HG02870 (cell line): ENCODE data around the gene THSD4.

ENCODE experiments used
- ATAC-seq: cut with Tn5 transposase; IDR thresholded peaks from one replicate; pipeline ENCODE4 v1.9.1; 2021; ENCODE audit warnings: mild to moderate bottlenecking, moderate library complexity; ENCODE audit not compliant: unreplicated experiment

Gene THSD4

DNA sequence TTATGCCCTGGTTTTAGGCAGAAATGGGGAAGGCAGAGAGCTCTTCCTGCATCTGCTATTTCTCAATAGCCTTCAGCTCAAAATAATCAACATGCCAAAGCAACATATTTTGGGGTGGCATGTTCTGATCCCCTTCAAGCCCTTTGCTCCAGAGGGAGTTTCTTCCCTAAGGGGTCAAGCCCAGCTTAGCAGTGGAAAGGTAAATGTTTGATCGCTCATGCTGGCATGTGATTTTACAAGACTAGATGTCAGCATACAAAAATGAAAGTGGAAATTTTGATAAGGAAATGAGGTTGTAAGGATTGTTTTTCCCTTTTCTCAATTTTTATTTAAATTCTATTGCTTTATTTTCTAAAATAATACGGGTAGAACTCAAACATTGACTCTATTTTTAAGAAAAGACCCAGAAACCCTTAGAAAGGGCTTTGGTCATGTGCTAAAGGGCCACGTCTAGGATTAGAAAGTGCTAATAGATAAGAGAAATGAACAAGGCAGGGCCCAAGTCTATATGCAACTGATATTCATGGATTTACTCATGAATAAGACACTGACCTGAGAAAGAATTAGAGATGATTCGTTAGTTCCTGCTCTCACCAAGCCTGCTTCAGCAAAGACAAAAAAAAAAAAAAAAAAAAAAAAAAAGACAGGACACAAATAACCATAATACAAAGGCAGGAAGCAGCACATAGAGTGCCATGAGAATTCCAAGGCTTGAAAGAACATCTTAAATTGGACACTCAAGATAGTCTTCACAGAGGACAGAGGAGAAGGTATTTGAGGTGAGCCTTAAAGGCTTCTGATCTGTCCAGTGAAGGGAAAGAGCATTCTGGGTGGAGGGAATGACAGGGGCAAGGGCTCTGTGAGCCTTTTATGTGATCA, 640.1 kb downstream of the THSD4 start:
- ATAC-seq = no peak

- no peak for ATAC-seq
Measured at GRCh38 chr15:71756599-71757352, 641.5 kb downstream of the THSD4 start.

DNA sequence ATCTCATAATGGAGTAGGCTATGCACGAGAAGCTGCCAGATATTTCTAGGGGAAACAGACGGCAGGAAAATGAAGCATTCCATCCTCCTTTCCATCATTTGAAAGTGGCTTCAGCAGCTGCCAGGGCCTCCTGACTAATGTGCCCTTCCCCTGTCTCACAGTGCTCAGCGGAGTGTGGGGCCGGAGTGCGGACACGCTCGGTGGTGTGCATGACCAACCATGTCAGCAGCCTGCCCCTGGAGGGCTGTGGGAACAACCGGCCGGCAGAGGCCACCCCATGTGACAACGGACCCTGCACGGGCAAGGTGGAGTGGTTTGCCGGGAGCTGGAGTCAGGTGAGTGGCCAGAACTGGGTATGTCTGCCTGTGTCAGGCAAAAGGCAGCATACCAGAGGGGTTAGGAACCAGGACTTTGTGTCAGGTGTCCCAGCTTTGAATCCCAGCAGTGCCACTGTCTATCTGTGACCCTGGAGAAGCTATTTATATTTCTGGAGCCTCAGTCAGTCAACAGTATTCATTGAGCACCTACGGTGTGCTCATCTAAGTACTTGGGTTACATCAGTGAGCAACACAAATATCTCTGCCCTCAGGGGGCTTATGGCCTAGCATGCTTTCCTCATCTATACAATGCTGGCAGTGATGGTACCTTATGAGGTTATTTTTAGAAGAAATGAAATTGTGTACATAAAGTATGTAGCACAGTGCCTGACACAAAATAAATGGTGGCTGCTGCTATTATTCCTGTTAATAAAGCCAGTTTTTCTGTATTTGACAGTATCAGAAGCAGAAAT, 642.7 kb downstream of the THSD4 start:
- ATAC-seq = no peak

DNA sequence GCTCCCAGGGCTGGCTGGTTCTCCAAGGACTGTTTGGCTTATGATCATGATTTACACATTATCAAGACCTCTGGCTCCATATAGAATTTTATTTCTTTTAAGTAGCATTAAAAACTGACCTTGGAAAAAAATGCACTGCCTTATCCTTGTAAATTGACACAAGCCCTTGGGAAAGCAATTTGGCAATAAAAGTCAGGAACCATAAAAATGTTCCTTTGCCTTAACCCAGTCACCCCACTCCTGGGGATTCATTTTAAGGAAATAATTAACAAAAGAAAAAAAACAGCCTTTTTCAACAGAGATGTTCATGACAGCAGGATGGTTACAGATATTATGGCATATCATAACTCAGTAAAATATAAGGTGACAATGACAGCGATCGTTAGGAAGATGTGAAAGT, 643.4 kb downstream of the THSD4 start:
- no peak for ATAC-seq

DNA sequence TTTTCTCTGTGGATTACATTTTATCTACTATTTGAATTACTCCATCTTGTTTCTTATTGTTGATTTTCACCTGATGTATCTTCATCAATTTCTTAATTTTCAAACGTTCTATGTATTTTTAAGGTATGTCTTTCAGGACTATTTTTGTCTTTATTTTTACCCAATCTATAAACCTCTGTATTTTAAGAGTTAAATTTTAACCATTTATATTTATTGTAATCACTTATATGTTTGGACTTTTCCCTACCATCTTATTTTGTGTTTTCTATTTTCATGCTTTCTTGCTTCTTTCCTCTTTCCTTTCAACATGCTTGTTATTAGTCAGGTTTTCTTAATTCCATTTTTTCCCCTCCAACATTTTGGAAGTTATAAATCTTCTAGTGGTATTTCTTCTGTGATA, 645.6 kb downstream of the THSD4 start:
- ATAC-seq = no peak

- ATAC-seq = no peak
Measured at GRCh38 chr15:71761649-71762048, 646.4 kb downstream of the THSD4 start.

- no peak for ATAC-seq
Measured at GRCh38 chr15:71768184-71768583, 652.9 kb downstream of the THSD4 start.

DNA sequence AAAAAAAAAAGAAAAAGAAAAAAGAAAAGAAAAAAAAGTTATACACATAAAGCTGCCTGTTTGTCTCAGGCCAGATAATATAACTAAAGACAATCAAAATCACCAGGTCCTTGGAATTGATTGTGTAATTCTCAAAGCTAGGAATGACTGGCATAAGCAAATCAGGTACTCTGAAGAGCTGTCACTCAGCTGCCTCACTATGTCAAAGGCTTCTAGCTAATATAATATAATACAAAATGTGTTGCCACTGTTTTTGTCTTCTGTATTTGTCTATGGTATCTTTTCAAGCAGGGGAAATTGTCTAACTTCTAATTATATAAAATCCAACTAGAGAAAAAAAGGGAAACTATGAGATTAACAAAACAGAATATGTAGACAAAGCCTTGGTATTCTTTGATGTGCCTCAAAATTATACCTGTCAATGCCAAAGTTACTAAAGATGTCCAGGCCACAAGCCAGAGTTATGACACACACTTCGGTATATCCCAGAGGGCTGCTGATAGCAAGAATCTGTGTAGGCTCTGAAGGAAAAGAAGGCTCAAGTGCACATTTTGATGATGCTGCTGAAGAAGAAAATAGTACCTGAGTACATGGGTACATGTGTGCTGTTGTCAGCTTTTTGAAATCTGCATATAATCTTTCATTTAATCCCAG, 658.1 kb downstream of the THSD4 start:
- ATAC-seq = no peak

DNA sequence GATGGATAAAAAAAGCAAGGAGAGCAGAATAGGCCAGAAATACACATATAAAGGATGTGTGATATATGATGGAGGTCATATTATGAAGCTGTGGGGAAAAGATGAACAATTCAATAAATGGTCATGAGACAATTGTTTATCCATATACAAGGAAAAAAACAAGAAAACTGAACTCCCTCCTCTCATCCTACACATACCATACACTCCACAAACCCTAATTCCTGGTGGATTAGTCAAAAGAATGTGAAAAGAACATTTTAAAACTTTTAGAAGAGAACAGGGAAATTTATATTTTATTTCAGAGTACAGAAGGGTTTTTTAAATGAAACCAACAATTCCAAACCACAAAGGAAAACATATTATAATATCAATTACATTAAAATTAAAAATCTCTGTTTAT, 660.6 kb downstream of the THSD4 start:
- no peak for ATAC-seq

- ATAC-seq = no peak
Measured at GRCh38 chr15:71776304-71776703, 661.0 kb downstream of the THSD4 start.

DNA sequence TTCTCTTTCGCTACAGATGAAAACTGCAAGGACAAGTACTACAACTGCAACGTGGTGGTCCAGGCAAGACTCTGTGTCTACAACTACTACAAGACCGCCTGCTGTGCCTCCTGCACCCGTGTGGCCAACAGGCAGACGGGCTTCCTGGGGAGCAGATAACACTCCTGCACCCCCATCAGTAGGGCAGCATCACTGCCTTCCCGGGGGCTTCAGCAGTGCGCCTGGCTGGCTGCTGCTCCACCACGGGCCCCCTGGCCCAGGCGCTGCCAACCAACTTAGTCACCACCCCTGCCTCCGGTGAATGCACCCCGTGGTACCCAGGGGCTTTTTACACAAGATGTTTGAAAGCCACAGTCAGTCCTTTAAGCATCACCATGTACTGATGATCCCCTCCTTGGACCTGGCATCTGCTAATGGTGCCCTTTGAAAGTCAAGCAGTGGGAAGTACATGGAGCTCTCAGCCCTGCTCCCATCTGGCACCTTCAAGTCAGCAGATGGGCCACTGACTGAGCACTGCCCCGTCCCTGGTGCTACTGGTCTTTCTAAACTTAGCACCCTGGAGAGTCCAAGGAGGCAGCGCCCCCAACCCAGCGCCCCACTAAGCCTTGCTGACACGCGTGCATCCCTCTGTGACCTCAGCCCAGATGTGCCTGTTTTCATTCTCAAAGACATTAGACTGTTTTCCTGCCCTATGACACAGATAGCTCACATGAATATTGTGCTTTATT, 662.1 kb downstream of the THSD4 start:
- no peak for ATAC-seq

DNA sequence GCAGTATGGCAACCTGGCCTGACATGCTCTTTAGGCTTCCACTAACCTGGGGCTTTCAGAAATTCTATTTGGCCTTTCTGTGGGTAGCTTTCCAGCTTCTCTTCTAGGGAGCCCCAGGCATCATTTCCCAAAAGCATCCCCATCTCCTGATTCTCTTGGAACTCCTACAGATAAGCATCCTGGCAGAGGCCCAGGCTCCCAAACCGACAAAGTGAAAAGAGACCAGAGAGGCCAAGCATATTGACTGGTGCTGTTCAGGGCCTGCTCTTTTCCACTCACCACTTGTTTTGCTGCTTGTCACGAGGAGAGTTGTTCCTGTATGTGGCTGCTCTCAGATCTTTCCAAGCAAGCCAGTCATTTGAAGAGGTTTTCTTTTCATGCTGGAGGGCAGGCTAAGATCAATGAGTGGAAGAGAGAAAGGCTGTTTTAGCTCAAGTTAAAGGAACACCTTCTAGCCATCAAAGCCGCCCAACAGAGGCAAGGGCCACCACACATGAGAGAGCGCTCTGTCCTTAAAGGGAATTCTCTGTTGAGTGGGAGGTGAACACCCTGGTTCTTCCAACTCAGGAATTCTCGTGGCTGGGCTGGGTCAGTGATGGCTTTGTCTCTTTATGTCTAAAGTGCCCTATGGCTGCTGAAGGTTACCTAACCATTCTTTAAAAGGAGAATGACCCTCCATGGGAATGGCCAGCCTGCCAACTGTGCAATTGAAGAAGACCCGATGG, 664.0 kb downstream of the THSD4 start:
- no peak for ATAC-seq

DNA sequence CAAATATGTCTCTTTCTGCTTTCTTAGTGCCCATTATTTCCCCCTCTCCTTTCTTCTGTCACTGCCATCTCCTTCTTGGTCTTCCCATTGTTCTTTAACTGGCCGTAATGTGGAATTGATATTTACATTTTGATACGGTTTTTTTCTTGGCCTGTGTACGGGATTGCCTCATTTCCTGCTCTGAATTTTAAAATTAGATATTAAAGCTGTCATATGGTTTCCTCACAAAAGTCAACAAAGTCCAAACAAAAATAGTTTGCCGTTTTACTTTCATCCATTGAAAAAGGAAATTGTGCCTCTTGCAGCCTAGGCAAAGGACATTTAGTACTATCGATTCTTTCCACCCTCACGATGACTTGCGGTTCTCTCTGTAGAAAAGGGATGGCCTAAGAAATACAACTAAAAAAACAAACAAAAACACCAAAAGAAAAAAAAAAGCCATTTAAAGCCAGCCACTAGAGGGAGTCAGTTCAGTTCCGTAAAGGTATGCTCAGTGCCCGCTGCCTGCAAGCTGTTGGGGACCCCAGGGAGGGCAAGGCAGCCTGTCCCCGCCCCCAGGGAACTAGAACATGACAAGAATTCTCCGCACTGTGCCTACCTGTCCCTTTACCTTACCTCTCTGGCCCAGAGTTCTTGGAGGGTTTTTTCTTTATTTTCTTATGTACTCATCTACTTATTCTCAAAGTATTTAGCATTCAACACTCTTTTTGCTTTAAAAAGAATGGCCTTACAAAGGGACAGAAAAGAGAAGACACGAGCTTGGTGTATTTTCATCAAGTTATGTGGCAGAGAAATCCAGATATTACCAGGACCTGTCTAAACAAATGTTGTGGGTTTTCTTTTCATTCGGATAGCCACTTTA, 665.1 kb downstream of the THSD4 start:
- ATAC-seq = no peak

- ATAC-seq = peak; percentile 66
Measured at GRCh38 chr15:71781179-71781964, 666.1 kb downstream of the THSD4 start.

DNA sequence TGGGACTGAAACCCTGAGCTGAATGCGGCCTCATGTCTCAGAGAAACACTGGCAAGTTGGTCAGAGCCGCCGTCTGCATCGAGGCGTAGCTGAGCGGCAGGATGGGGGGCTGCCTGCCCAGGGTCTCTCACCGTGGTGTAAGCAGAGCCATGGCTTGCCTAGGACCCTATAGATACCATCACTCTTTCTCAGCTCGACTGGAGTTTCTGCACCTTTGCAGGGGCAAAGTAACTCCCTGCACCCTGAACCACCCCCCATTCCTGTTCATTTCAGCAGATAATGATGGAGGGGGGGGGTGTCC, 666.6 kb downstream of the THSD4 start:
- ATAC-seq = no peak

- no peak for ATAC-seq
Measured at GRCh38 chr15:71782422-71783165, 667.3 kb downstream of the THSD4 start.

DNA sequence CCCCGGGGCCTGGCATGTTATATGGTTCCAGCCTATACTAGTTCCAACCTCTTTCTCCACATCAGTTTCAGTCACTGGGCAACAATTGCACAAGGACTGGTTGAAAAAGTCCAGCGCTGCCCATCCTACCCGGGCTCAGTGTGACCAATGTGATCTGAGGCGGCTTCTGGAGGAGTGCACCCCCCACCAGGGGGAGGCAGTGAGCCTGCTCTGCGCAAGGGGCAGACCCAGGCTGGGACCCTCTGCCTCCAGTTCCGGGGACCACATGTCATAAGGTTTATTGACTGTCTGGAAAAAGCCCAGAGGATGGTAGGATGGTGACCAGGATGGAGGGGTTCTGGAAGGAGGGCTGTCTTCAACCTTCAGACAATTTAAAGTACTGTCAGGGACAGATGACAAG, 669.4 kb downstream of the THSD4 start:
- ATAC-seq = no peak
